C4-2B (cell line): ENCODE data around the gene AIP.

ENCODE experiments used
- CTCF ChIP-seq: fragments of 450-650 bp; conservative IDR thresholded peaks from 2 replicates; pipeline ENCODE4 v1.5.1; 2017; ENCODE audit warnings: mild to moderate bottlenecking
- ZFX ChIP-seq: fragments of 450-650 bp; IDR thresholded peaks from 2 replicates; pipeline ENCODE4 v1.6.1; 2017

- TF ChIP-seq CTCF, result no peak
- no peak for TF ChIP-seq ZFX
These were observed 47.4 kb downstream of the AIP start for GRCh38 chr11:67530282-67530592.
